ENCODE measurements around the gene MRPL41.
"Not testable (repeated sequence)": the region's sequence is repeated elsewhere in the genome, so short reads cannot be mapped to it uniquely, and the experiment has no call there.

DNA sequence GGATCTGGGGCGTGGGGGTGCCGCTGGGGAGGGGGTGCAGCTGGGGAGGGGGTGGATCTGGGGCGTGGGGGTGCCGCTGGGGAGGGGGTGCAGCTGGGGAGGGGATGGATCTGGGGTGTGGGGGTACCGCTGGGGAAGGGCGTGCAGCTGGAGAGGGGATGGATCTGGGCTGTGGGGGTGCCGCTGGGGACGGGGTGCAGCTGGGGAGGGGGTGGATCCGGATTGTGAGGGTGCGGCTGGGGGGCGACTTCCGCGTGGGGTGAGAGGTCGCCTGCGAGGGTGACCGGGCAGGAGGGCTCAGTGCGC, 768 bp upstream of the MRPL41 start:
- not testable (repeated sequence) for TF ChIP-seq CTCF (conservative IDR thresholded peaks at IDR 0.05; ENCODE audit: low read depth, low read length); EZH2 (IDR thresholded peaks at IDR 0.05; ENCODE audit: borderline replicate concordance, low read depth, low read length, poor library complexity, severe bottlenecking)

Measured in A673 (cell line).